GM18517 (cell line): ENCODE results near the gene HAGHL.
"Not testable (repeated sequence)": the region's sequence is repeated elsewhere in the genome, so short reads cannot be mapped to it uniquely, and the experiment has no call there.

Experiments used
- ATAC-seq: cut with Tn5 transposase; IDR thresholded peaks from one replicate; pipeline ENCODE4 v1.9.1; 2021; ENCODE audit warnings: mild to moderate bottlenecking, moderate library complexity; ENCODE audit not compliant: unreplicated experiment

HAGHL gene

DNA sequence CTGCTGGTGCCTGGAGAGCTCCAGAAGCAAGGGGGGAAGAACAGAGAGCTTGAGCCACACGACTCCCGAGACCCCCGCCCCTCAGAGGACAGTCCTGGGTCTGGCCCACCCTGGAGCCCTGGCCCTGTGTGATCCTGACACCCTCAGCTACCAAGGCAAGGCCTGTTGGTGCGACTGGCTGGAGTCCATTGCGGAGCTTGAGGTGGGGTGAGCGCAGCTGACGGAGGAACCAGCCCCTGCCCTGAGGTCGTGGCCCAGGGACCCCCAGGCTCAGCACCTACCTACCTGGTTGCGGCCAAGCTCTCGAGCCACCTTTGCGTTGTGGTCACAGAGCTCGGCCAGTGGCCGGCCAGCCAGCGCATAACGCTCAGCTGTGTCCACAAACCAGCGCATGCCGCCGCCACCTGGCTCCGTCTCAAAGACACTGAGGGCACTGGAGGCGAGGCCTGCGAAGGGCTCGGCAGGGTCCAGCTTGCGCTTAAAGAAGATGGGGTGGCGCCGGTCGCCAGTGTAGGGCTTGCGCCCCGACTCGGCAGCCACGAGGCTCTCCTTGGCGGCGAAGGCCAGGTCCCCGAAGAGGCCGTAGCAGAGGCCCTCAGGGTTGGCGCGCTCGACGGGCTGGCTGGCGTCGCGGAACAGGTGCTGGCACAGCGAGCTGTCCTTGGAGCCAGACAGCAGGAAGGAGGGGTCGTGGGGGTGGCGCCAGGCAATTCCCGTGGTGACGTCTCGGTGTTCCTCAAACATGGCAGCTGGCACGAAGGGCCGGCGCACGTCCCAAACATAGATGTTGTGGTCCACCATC is 40.2 kb upstream of the HAGHL start:
- no peak for ATAC-seq

- ATAC-seq: no peak
Measured at GRCh38 chr16:687499-687898, 39.4 kb upstream of the HAGHL start.

DNA sequence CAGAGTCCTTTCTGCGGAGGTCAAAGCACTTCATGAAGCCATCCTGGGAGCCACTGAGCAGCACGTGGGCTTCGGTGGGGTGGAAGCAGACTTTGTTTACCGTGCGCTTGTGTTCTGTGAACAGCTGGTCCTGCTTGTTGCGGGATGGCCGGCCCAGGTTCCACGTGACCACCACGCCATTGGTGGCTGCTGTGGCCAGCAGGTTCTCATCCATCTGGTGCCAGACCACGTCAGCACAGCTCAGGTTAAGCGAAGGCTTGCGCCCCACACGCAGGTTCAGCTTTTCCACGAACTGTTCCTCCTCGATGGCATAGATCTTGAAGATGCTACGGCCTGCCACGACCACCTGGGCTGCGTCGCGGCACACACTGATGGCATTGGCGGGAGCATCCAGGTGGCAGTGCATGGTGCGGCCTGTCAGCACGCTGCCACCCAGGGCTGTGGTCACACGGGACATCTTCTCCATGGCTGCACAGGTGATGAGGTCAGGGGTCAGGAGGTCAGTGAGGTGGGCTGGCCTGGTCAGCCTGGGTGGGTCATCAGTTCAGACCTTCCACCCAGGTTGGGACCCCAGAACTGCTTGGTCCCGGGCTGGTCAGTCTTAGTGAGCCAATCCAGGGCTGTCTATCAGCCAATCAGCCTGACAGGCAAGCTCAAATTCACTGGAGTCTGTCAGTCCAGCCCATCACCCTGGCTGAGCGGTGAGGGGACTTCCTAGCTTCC is 37.6 kb upstream of the HAGHL start:
- no peak for ATAC-seq

DNA sequence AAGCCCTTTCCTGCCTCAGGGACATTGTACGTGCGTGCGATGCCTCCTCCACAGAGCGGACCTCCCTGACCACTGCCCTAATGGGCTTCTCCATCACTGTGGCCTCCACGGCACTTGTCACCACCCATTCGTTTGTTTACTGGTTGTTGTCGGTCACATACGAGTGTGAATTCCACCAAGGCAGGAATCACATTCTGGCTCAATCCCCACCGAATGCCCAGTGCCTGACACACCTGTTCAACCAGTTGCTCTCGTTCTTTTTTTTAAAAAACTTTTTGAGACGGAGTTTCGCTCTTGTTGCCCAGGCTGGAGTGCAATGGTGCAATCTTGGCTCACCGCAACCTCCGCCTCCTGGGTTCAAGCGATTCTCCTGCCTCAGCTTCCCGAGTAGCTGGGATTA is 35.7 kb upstream of the HAGHL start:
- ATAC-seq: not testable (repeated sequence)

DNA sequence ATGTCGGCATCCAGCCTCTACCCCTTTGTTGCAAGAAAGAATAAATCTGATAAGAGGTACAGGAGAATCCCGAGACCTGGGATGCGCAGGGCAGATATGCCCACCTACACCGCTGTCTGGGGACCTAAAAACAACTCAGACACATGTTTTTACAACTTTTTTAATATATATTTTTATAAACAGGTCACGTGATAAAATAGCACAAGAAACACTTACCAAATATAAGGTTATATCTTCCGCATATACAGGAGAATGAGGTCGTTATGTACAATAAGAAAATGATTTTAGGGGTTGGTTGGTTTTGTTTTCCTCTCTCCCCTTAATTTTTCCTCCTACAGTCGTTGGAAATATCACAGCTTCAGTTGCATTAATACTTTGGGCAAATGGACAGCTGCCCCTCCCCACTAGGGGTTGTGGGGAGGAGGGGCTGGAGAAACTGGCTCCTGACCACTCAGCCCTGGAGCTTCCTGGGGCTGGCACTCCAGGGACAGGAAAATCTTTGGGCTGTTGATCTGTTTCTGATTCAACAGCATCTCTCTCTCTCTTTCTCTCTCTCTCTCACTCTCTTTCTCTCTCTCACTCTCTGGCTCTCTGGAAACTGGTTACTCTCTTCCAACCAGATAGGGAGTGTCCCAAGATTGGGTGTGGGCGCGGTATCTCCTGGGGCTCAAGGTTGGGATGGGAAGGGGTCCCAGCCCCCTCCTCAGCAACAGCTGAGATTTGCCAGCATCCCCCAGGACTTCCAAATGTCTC is 34.4 kb upstream of the HAGHL start:
- ATAC-seq: no peak

DNA sequence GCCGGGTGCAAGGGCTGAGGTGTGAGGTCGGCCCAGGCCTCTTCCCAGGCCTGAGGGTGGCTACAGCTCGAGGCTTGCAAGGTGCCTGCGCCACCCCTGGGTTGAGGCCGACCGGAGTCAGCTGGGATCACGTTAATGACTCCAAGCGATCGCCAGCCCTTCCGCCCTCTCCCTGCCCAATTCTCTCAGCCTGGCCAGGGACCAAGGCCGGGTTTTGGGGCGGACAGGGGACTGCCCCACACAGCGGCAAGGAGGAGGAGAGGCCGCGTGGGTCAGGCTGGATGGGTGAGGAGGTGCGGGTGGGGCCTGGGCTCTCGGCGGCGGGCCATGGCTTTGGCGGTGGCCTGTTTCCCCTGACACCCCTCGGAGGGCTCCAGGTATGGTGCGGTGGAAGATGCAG is 33.5 kb upstream of the HAGHL start:
- no peak for ATAC-seq

GRCh38 chr16:693766-694165 is 33.1 kb upstream of the HAGHL start:
- no peak for ATAC-seq

DNA sequence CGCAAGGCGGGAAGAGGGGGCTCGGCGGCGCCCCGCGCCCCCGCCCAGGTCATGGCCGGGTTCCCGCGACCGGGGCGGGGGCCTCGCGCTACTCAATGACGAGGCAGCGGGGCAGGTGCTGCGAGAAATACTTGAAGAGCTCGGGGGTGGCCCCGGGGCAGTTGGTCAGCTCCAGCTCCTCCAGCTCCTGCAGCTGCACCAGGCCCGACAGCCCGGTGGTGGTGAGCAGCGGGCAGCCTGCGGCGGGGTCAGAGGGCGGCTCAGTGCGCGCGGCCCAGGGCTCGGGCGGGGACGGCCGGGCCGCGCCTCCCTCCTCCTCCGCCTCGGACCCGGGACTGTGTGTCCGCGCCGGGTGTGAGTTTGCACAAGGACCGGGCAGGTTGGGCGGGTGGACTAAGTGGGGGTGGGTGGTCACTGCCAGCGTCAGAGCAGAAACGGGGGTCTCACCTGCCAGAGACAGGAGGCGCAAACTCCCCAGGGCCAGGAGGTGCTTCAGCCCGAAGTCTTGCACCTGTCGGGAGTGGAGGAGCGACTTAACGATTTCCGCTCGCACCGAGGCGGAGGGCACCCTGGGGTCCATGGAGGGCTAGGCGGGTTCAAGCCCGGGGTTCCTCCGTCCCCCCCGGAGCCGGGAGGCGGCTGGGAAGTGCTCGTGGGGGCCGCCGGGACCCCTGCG is 32.6 kb upstream of the HAGHL start:
- ATAC-seq: no peak

- no peak for ATAC-seq
Measured at GRCh38 chr16:694863-695354, 32.0 kb upstream of the HAGHL start.

GRCh38 chr16:695355-696089 is 31.4 kb upstream of the HAGHL start:
- no peak for ATAC-seq

DNA sequence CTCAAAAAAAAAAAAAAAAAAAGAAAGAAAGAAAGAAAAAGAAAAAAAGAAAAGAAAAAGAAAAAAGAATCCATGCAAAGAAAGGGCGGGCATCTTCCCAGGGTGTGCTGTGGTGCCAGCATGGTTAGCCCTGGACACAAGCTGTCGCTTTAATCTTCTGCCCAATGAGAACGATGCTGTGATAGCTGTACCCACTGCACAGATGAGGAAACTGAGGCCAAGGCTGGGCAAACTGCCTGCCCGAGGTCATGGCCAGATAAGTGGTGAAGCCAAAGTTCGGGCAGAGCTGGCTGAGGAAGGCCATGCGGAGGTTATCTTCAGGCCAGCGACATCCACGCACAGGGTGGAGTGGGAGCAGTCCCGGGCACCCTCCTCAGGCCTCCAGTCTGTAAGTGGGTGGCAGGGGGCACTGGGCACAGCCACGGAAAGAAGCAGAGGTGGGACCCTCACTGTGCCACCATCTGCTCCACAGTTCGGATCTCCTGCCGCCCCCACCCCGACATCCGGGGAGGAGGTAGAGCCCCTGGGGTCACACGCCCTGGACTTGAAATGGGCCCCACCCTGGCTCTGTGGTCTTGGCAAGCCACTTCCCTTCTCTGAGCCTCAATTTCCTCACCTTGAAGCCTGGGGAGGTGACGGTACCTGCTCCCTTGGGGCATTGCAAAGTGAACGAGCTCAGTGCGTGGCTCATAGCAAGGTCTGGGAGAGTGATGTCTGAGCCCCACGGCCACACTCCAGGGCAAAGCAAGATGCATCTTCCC is 27.8 kb upstream of the HAGHL start:
- ATAC-seq: no peak

DNA sequence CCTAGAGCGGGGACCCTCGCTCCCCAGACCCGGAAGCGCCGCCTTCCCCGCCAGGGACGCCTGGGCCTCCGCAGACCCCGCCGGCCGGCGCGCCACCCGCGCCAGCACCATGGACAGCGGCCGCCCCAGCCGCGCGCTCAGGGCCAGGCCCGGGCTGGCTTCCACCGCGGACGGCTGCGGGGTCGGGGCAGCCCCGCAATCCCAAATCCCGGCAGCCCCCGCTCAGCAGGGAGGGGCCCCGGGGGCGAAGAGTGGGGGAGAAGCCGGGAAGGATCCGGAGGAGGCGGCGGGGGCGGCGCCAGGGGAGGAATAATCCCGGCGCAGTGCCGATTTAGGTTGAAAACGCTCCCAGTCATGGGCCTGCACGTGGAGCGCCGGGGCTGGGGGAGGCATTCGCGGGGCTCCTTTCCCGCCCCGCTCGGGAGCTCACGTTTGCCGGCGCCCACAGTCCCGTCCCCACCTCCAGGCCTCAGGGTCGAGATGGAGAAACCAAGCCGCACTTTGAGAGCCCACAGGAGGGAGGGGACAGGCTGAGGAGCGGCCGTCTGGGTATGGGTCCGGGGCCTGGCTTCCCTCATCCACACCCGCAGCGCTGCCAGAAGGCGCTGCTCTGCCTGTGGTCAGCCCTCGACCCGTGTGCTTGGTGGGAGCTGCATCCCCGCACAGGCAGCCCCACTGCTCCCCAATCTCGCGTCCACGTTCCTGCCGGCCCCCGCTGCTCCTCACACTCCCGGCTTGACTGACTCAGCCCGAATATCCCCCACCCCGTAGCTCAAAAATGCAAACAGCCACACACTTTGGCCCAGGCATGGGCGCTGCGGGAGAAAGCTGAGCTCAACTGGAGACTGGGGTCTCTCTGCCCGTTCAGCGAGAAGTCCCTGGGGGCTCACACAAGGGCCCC is 26.0 kb upstream of the HAGHL start:
- no peak for ATAC-seq

- no peak for ATAC-seq
Measured at GRCh38 chr16:702341-702740, 24.6 kb upstream of the HAGHL start.

DNA sequence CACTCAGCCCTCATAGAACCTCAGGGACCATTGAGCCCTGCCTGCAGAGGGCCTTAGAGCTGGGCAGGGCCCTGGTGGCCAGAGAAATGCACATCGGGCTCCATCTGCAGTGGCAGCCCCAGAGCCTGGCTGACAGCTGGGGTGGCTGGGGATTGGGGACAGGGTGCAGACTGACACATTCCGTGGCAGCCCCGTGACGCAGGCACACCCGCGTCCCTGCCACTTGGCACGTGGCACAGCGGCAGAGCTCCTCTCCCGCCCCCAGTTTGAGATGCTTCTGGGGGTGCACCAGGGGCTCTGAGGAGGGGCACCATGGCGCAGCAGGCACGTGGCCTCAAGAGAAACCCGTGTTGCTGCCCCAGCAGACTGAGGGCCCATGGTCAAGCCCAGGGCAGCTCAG is 23.5 kb upstream of the HAGHL start:
- no peak for ATAC-seq

DNA sequence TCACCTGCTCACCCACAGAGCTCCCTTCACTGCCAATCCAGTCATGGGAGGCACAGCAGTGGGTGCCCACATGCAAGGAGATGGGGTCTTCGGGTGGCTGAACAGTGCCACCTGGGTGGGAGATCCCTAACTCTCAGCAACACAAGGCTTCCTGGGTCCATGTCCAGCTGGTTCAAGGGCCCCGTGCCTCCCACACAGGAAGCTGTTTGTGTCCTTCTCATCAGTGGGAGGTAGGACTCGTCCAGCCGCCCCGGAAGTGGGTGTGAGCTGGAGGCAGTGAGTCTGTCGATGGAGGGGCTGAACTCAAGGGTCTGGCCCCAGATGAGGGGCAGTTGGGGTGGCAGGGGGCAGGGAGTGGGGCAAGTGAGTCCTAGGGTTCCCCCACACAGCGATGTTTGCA is 22.9 kb upstream of the HAGHL start:
- no peak for ATAC-seq

DNA sequence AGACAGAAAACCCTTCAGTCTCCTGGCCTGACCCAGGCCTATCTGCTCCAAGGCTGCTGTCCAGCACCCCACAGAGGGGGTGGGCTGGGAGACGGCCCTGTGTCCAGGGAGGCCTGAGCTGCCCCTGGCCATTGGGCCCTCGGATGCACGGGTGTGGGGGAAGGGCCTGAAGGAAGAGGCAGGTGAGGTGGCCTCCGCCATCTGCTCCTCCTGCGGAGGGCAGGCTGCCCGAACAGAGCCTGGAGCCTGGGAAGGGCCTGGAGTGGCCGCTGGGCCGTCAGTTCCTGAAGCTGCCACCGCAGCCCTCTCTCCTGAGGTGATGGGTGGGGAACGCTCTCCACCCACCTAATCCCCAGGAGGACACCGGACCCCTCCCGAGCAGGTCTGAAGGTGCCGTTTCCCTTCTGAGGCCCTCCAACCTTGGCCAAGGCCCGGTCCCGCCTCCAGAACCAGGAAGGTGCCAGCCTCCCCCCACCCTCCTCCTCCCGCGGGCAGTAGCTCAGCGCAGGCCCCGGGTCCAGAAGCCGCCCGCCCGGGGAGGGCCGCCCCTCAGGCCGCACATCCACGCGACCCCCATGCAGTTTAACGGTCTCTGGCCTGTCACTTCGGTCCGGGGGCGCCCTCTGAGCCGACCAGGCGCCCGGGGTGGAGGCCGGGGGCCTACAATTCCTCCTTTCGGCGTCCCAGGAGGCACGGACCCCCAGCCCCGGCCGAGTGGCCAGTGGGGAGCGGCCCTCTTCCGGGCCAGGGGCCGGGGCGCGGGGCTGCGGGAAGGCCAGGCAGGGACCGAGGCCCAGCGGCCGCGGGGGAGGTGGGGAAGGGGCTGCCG is 22.1 kb upstream of the HAGHL start:
- ATAC-seq: no peak

DNA sequence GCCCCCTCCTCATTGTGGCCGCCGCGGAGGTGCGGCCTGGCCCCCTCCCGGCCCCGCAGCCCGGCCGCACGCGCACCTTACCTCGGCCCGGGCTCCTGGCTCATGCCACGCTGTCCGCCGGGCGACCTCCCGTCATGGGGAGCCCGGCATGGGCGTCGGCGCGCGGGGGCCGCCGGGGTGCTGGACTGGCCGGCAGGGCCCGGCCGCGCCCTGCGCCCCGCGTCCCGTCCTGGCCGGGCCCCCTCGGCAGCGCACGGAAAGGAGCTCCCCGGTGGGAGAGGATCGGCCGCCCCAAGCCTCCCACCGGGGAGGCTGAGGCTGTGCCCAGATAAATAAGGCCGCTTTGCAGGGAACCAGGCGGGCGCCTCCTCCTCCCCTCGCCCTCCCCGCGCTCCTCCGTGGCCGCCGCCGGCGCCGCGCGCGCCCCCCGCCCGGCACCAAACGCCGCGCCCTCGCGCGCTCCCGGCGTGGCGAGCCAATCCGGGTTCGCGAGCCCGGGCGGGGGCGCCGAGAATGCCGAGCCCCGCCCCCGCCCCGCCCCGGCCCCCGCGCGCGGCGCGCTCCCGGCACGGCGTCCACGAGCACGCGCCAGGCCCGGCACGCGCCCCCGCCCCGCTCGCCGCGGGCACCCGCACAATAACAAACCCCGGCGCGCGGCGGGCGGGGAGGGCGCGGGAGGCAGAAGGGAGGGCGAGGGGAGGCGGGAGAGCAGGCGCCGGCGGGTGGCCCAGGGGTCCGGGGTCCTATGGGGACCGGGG is 21.3 kb upstream of the HAGHL start, which contains the start of gene FBXL16:
Gene FBXL16 (minus strand): TSS at position 371 of the 758 bp plus-strand sequence. CDS start 8,396 bp downstream, outside the sequence.
- no peak for ATAC-seq
